IPS-18c (cell line): ENCODE data around the gene NIN.
"Not testable (repeated sequence)": the region's sequence is repeated elsewhere in the genome, so short reads cannot be mapped to it uniquely, and the experiment has no call there.

Source experiments
- H3K4me3 ChIP-seq: 2 replicates; pipeline ENCODE4 v1.7.0; 2013; ENCODE audit warnings: low read depth, mild to moderate bottlenecking, low read length, moderate library complexity; ENCODE audit not compliant: insufficient read depth
- H3K9me3 ChIP-seq: one replicate; pipeline ENCODE4 v1.6.1; 2013; ENCODE audit warnings: mild to moderate bottlenecking, low read length, moderate library complexity; ENCODE audit not compliant: control insufficient read depth, insufficient read depth

Gene NIN

DNA sequence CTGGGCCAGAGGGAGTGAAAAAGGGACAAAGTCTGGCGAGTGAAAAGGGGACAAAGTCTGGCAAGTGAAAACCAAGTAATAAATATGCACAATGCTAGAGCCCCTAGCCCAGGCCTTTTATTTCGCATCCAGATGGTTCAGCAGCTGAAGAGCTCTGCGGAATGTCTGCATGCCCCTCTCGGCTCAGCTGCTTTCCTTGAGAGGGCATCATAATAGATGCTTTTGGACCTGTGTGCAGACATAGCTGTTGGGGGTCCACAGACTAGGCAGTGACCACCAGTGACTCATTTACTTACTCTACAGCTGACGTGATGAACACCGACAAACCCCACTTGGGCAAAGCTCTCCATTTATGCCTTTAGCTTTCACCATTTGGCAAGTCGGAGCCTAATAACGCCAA lies 4.3 kb downstream of the NIN start:
- H3K9me3 ChIP-seq, result no peaks in the 10 kb centered on the region
- H3K4me3 ChIP-seq, result no peak overlapping the region

DNA sequence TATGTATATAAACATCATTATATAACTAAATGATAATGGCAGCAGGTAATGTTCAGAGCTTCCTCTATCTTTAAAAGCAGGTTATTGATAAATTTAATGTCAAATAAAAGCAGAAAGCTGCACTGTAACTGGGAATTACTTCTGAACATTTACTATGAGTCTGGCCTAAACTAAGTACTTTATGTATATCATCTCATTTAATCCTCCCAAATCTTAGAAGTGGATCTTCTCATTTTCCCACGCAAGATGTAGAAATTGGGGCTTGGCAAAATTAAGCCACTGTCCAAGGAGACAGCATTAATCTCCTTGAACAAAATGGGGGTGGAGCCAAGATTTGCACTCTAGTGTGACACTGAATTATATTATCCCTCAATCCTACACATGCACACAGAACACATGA lies 5.7 kb downstream of the NIN start:
- no peak overlapping the region for H3K4me3 ChIP-seq
- no peaks in the 10 kb centered on the region for H3K9me3 ChIP-seq

DNA sequence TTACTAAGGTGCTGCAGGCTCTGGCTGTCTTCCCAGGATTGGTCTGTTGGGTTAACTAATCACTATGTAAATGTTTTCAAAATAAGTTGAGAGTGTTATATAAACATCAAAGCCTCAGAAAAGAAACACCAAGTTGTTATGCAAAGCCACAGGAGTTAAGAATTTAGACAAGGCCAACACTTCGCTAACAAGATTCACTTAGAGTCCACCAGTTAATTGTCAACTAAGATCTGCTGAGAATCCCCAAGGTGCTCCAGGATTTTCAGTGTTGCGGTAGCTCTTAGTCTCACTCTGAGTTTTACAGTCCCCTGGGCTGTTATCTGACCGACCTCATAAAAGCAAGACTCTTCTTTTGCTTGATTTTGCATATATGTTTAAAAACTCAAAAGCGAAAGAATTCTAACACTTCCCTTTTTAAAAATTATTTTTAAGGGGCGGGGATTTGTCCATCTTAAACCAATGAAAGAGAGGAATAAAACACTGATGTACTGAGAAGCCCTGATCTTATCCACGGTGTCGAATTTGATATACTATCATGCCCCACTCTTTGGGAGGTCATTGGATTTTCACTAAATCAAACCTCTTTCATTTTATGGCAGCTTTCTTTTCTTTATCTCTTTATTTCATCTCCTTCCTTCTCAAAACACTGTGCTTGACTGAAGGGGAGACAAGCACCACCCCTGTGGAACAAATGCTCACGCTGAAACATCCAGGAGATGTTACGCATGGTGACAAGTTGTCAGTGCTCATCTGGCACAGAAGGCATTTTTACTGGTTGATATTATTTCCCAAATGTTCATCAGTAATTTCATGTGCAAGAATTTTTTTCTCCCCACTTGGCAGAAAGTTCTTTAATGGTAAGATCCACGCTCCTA lies 7.0 kb downstream of the NIN start:
- no peak overlapping the region for H3K4me3 ChIP-seq
- H3K9me3 ChIP-seq, result no peaks in the 10 kb centered on the region

DNA sequence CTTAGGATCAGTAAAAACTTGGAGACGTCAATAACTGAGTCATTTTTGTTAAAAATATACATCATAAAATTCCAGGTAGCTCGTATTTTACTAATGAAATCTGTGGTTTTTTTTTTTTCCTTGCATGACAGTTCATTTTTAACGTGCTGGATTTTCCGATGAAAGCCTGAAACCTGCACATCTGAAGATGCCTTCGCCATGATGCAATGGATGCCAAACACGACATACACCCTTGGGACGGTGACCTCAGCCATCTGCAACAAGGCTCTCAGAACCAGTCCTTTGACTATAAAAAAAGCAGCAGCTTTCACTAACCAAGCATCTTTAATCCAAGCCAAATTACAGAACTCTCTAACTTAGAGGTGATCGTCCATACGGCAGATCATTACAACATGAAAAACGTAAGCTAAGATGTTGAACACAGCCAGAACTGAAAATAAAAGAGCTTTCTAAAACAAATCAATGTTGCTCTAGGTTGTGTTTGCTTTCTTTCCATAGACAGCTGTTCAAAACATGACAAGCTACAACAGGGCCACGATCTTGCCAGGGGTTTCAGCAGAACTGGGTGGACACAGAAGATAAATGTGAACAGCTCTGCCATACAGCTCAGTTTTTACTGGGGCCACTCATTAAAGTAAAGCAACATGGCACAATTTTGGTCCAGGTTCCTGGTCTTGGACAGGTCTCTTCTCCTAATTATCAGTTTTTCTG lies 7.8 kb downstream of the NIN start:
- Histone ChIP-seq H3K9me3 (no peaks in the 10 kb centered on the region), H3K4me3 (no peak overlapping the region)

DNA sequence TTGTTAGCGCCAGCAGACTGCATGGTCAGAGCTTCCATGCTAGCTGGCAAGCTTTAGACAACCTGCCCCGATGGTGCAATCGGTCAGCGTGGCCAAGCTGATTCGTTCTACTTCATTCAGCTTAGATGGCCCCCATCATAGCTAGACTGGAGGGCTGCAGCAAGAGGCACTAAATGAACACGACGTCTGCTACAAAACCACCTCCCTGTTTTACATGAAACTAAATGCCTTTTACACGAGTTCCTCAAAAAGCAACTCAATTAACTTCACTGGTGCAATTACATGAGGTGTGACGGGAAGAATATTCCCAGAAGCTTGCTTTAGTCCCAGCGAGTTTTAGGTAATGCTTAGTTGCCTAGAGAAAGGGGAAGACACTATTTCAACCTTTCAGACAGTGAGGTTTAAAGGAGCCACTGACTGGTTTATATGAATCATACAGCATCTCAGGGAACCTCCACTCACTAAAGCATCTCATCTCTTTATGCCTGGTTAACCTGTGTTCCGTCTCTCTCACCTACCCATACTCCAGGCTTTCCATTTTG lies 8.4 kb downstream of the NIN start:
- no peak overlapping the region for H3K4me3 ChIP-seq

DNA sequence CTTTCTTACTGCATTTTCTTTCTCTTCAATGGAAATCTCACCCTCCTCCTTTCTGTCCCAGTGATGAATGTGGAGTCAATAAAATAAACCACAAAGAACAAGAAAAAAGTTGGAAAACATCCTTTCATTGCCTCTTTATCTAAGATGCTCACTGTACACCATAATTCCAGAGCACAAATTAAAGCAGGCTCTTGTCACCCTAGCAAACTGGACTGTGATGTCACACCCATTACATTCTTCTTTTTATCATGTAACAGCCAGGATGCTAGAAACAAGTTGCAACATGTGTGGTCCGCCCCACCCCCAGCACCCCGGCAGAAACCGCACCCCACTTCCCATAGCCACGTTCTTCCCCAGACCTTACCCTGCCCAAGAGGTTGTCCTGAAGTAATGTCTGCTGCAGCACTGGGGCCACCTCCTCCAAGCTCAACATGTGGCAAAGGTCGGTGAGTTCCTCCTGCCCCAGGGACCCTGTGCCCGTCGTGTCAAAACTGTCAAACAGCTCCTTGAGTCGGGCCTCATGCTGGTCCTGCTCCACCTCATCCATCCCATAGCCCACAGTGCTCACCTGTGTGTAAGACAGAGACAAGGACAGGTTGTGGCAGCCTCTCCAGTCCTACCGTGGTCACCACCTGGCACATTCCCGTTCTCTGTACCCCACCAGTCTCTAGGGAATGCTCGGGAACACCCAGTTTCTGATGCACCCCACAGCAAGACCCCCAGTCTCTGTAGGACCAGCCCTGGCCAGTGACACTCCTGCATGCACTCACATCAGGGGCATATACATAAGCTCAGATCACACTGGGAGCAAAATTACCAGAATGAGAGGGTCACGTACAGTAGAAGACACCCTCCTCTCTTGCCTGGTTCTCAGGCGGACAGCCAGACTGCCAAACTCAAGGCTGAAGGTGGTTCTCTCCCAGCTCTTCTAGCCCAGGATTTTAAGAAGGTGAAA lies 9.2 kb downstream of the NIN start:
- no peak overlapping the region for H3K4me3 ChIP-seq

More for the DNA sequence above, 8.4 kb downstream of the NIN start:
- no peaks in the 10 kb centered on the region for H3K9me3 ChIP-seq

DNA sequence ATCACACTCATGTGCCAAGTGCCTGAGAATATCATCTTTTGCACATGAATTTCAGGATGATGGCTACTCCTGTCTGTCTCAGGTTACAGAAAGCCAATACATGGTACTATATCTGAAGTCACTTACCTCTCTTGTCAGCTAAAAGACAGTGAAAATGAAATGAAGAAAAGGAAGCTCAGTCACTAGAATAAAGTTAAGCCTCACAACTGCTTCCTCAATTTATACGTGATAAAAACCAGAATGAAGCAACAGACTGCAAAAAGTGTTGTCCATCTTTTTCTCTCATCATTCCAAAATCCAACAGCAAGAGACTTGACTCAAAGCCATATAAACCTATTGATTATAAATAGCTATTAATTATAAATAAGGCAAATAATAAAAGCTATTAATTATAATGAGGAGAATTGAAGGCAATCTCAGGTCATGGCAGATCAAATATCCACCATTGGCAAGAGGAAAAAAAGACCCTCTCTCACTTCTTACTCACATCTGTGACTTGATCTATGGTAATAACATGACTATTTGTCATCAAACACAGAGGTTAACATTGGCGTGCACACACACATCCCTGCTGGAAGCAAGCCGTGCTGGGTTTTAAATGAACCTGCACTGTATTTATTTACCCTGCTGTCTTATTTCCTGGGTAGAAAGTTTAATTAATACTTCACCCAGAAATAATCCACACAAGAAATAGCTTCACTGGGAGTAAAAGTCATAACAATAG lies 10.0 kb downstream of the NIN start:
- no peak overlapping the region for H3K4me3 ChIP-seq

More for the DNA sequence above, 9.2 kb downstream of the NIN start:
- H3K9me3 ChIP-seq, result no peaks in the 10 kb centered on the region

DNA sequence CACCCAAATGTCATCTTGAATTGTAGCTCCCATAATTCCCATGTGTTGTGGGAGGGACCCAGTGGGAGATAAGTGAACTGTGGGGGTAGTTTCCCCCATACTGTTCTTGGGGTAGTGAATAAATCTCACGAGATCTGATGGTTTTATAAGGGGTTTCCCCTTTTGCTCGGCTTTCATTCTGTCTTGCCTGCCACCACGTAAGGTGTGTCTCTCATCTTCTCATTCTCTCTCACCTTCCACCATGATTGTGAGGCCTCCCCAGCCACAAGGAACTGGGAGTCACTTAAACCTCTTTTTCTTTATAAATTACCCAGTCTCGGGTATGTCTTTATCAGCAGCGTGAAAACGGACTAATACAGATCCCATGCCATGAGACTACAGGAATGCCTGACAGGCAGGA lies 11.7 kb downstream of the NIN start:
- H3K4me3 ChIP-seq, H3K9me3 ChIP-seq: not testable (repeated sequence)

More for the DNA sequence above, 10.0 kb downstream of the NIN start:
- no peaks in the 10 kb centered on the region for H3K9me3 ChIP-seq

DNA sequence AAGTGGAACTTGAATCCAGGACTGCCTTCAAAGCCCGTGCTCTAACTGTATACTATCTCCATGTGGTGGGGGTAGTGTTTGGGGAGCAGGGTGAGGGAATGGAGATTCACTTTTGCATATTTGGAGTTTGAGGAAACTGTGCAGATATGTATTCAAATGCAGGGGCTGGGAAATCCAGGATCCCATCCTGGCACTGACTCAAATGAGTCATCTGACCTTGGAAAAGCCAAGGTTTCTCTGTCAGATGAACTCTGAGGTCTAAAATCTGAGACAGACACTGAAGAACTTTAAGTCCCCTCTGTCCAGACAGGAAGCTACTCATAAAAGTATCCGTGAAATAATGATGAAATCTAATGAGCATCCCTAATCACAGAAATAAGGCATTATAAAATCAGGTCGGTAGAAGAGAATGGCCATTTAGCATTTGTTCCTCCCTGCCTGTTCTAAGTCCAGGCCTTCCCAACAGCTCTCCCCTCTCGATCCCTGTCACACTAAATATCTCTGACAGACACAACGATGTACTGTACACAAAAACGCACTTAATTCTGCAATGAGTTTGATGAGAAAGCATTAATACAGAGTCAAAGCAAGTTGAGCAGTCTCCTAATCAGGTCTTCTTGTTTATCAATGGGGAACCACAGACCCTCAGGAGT lies 14.4 kb downstream of the NIN start:
- H3K4me3 ChIP-seq, result no peak overlapping the region

DNA sequence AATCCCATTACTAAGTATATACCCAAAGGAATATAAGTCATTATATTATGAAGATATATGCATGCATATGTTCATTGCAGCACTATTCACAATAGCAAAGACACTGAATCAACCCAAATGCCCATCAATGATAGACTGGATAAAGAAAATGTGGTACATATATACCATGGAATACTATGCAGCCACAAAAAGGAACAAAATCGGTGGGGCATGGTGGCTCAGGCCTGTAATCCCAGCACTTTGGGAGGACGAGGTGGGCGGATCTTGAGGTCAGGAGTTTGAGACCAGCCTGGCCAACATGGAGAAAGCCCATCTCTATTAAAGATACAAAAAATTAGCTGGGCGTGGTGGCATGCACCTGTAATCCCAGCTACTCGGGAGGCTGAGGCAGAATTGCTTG lies 15.4 kb downstream of the NIN start:
- H3K9me3 ChIP-seq, H3K4me3 ChIP-seq: not testable (repeated sequence)

More for the DNA sequence above, 14.4 kb downstream of the NIN start:
- H3K9me3 ChIP-seq, result peaks cover 4% of the 10 kb centered on the region

DNA sequence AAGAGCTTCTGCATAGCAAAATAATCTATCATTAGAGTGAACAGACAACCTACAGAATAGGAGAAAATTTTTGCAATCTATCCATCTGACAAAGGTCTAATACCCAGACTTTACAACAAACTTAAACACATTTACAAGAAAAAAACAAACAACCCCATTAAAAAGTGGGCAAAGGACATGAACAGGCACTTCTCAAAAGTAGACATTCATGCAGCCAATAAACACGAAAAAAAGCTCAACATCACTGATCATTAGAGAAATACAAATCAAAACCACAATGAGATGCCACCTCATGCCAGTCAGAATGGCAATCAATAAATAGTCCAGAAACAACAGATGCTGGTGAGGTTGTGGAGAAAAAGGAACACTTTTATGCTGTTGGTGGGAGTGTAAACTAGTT lies 15.9 kb downstream of the NIN start:
- not testable (repeated sequence) for H3K9me3 ChIP-seq, H3K4me3 ChIP-seq

DNA sequence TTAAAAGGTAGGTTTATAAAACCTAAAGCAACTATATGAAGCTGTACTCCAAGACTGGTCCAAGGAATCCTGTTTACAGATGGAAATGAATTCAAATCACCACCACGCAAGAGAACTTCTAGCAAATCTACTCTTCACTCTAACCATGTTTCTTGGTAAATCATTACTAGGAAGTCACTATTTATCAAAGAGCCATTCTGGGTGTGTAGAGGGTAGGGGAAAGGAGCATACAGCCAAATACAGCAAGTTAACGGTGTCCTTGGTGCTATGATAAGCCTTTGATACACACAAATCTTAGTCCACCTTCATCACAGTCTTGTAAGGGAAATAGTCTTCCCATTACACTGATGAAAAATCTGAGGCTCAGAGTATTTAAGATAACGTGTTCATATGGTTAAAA lies 16.8 kb downstream of the NIN start:
- Histone ChIP-seq H3K4me3 (no peak overlapping the region), H3K9me3 (peaks cover 4% of the 10 kb centered on the region)

DNA sequence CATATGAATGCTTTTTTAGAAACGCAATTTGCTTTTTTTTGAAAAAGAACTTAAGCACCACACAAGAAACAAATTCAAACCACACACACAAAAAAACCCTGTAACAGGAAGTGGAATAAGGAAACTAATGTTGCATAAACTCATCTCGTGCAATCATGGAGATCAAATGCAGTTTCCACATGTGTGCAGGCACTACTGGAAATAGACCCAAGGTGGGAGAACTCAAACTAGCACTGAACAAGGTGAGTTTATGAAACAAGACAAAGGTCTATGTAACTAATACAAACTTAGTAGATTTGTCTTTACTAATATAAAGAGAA lies 17.5 kb downstream of the NIN start:
- peaks cover 4% of the 10 kb centered on the region for H3K9me3 ChIP-seq
- no peak overlapping the region for H3K4me3 ChIP-seq

DNA sequence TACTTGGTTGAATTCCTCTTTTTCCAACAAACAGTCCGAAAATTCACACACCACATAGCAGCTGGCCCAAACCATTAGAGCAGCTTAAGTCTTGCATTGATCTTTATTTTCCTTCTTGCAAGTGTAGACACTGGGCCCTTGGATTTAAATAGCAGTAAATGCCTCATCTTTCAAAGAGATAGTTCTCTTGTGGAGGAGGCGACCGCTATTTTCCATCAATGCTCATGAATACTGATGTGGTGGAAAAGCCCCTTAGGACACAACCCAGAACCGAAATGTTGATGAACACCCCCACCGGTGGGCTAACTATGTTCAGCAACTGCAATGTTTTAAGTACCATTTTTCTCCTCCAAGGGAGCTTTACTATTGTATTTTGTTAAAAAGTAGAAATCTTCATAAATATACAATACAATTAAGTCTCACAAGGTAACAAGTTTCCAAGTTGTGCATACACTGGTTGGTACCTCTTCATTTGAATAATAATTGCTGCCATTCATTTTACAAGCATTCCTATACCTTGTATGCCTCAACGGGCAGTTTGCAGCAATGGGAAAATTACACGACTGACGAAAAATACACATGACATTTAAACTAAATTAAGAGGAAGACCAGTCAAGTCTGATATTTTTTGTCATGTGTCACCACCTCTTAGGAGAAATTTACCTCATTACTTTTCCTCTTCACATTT lies 18.0 kb downstream of the NIN start:
- Histone ChIP-seq H3K4me3 (no peak overlapping the region), H3K9me3 (peaks cover 4% of the 10 kb centered on the region)

DNA sequence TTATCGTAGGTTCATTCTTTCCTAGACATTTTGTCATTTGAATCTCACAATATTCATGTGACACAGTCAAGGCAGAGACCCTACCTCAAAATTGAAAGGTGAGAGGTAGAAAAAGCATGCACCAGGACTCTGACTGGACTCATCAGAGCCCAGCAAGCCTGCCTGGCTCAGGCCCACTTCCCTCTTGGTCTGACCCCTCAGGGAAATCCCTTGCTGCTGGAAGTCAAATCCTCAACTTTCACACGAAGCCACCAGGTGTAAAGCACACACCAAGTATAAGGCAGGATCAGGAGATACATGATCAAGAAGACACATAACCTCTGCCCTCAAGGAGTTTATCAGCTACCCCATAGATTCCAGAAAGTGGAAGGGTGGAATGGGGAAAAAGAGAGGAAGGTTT lies 18.8 kb downstream of the NIN start:
- Histone ChIP-seq H3K9me3 (peaks cover 4% of the 10 kb centered on the region), H3K4me3 (no peak overlapping the region)

DNA sequence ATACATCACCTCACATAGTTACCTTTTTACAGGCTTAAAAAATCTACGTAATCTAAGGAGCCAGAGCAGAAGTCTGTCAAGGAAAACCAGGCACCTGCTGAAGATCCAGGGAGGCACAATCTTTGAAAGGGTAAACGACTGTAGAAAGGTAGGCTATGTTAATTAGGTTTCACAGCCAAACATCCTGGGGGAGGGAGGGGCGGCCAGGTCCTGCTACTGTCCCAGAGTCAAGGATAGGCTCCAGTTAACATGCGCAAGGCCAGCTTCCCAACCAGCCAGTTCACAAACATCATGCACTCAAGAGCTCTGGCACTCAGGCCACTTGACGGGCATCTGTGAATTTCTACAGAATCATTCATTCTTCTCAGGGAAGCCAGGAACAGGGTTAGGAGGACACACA lies 22.9 kb downstream of the NIN start:
- H3K9me3 ChIP-seq, result no peaks in the 10 kb centered on the region
- no peak overlapping the region for H3K4me3 ChIP-seq
